GM12878 (cell line): ENCODE results near the gene STIL. TPM values are rescaled to one million over a fixed set of nuclear protein-coding genes. Genes with fewer than 3 reads are reported as not detected.

Experiments used
- ATAC-seq: fragments of 200-7000 bp; cut with Tn5 transposase; 3 replicates; pipeline ENCODE4 v1.9.1; 2020; ENCODE audit warnings: mild to moderate bottlenecking, moderate library complexity
- BruUV-seq: library from RNA; stranded (reverse); fragments of 400-500 nt; replicated peaks from 2 replicates; lab custom pipeline; 2021; lab: Mats Ljungman, UMichigan
- CTCF ChIA-PET: fragments of 300-600 bp; sonication (Branson Sonifier 250); formaldehyde crosslinking; extraction: SDS; loops from one replicate; lab custom pipeline; 2021; ENCODE audit warnings: inconsistent platforms; lab: Yijun Ruan, JAX
- POLR2A ChIA-PET: fragments of 350-600 bp; formaldehyde crosslinking; extraction: SDS; loops from one replicate; lab custom pipeline; 2021; ENCODE audit warnings: inconsistent platforms; lab: Charles Lee
- RAD21 ChIA-PET: fragments of 300-600 bp; sonication (Branson Sonifier 250); formaldehyde crosslinking; loops from one replicate; lab custom pipeline; 2023; ENCODE audit warnings: antibody characterized with exemption; ENCODE audit not compliant: unreplicated experiment; lab: Charles Lee
- SMC1A ChIA-PET: fragments of 300-600 bp; sonication (Branson Sonifier 250); formaldehyde crosslinking; loops from one replicate; lab custom pipeline; 2023; ENCODE audit not compliant: unreplicated experiment, uncharacterized antibody; lab: Charles Lee
- DNase-seq: peaks from one replicate; pipeline ENCODE4 v3.0.0-alpha.2; 2011; ENCODE audit warnings: low read depth, low spot score
- FAIRE-seq: peaks from 3 replicates; lab custom pipeline; 2011; peaks lifted over from hg19 to GRCh38; lab: Jason Lieb, UNC
- H2AFZ ChIP-seq: 2 replicates; pipeline ENCODE4 v1.6.0; 2011; ENCODE audit warnings: low read depth, low read length, control low read depth; ENCODE audit not compliant: control insufficient read depth
- H3K27ac ChIP-seq: 2 replicates; pipeline ENCODE4 v1.5.1; 2011; ENCODE audit warnings: control low read depth; ENCODE audit not compliant: control insufficient read depth, insufficient read depth
- H3K27me3 ChIP-seq, 2 experiments: replicated peaks in 1 of 2; 2 replicates each; pipeline versions ENCODE4 v1.6.0 to v1.6.1; 2011; ENCODE audit warnings: low read length in 1 of 2; ENCODE audit not compliant: control insufficient read depth in 2 of 2, insufficient read depth in 2 of 2
- H3K36me3 ChIP-seq, 2 experiments: 2 replicates each; pipeline ENCODE4 v1.5.1; 2011; ENCODE audit warnings: low read length in 1 of 2; ENCODE audit not compliant: control insufficient read depth in 2 of 2, insufficient read depth in 2 of 2
- H3K4me1 ChIP-seq: 2 replicates; pipeline ENCODE4 v1.6.1; 2011; ENCODE audit warnings: mild to moderate bottlenecking, low read length, moderate library complexity, mixed read lengths; ENCODE audit not compliant: control insufficient read depth, insufficient read depth
- H3K4me2 ChIP-seq: 2 replicates; pipeline ENCODE4 v1.6.0; 2011; ENCODE audit warnings: control low read depth; ENCODE audit not compliant: control insufficient read depth, insufficient read depth
- H3K4me3 ChIP-seq: fragments of 200-600 bp; sonication (generic); 2 replicates; pipeline ENCODE4 v1.5.1; 2016
- H3K79me2 ChIP-seq: 2 replicates; pipeline ENCODE4 v1.6.0; 2011; ENCODE audit warnings: low read length; ENCODE audit not compliant: control insufficient read depth, insufficient read depth
- H3K9ac ChIP-seq: 2 replicates; pipeline ENCODE4 v1.8.0; 2011; ENCODE audit warnings: low read length, control low read depth, mixed read lengths; ENCODE audit not compliant: control insufficient read depth, insufficient read depth
- H3K9me3 ChIP-seq: replicated peaks from 3 replicates; pipeline ENCODE4 v1.5.1; 2011; ENCODE audit warnings: mild to moderate bottlenecking, low read length; ENCODE audit not compliant: control insufficient read depth, insufficient read depth
- H4K20me1 ChIP-seq: 2 replicates; pipeline ENCODE4 v1.6.0; 2011; ENCODE audit not compliant: control insufficient read depth, insufficient read depth
- BACH1 ChIP-seq: fragments of 450-650 bp; IDR thresholded peaks from 2 replicates; pipeline ENCODE4 v1.6.1; 2017; ENCODE audit warnings: mild to moderate bottlenecking, borderline replicate concordance
- BHLHE40 ChIP-seq, 2 experiments: fragments of 450-650 bp in 1 of 2; IDR thresholded peaks; 2 replicates each; pipeline ENCODE4 v1.6.1; 2011 to 2017; ENCODE audit warnings: low read depth in 2 of 2, borderline replicate concordance in 1 of 2, improper control_type of control experiment in 1 of 2, low read length in 1 of 2, mild to moderate bottlenecking in 1 of 2
- CREM ChIP-seq: IDR thresholded peaks from 2 replicates; pipeline ENCODE4 v1.6.1; 2014; ENCODE audit warnings: antibody characterized with exemption, low read depth
- GABPA ChIP-seq: IDR thresholded peaks from 2 replicates; pipeline ENCODE4 v1.6.1; 2014; ENCODE audit warnings: antibody characterized with exemption, low read depth, mild to moderate bottlenecking, inconsistent platforms
- IKZF2 ChIP-seq, 2 experiments: fragments of 450-650 bp; IDR thresholded peaks; 2 replicates each; pipeline ENCODE4 v1.6.1; 2017; ENCODE audit warnings: mild to moderate bottlenecking in 2 of 2, moderate library complexity in 2 of 2
- KAT2A ChIP-seq: conservative IDR thresholded peaks from 2 replicates; pipeline ENCODE4 v1.6.1; 2011; ENCODE audit warnings: low read depth, low read length; ENCODE audit not compliant: control insufficient read depth
- NFYB ChIP-seq: IDR thresholded peaks from 2 replicates; pipeline ENCODE4 v1.6.1; 2011; ENCODE audit warnings: low read depth, mild to moderate bottlenecking, low read length, improper control_type of control experiment, moderate library complexity; ENCODE audit not compliant: insufficient read depth
- SMAD1 ChIP-seq: fragments of 450-650 bp; IDR thresholded peaks from 2 replicates; pipeline ENCODE4 v1.6.1; 2018; ENCODE audit warnings: mild to moderate bottlenecking, low read depth; ENCODE audit not compliant: partially characterized antibody
- SP1 ChIP-seq: IDR thresholded peaks from one replicate; pipeline ENCODE4 v1.6.1; 2011; ENCODE audit warnings: low read depth, low read length
- SREBF1 ChIP-seq: IDR thresholded peaks from 2 replicates; pipeline ENCODE4 v1.6.1; 2012; ENCODE audit warnings: mild to moderate bottlenecking, low read length
- SRF ChIP-seq, 2 experiments: IDR thresholded peaks; 2 replicates each; pipeline ENCODE4 v1.6.1; 2011; ENCODE audit warnings: low read depth in 2 of 2, low read length in 2 of 2, mild to moderate bottlenecking in 1 of 2, moderate library complexity in 1 of 2
- TCF3 ChIP-seq: IDR thresholded peaks from 2 replicates; pipeline ENCODE4 v1.6.1; 2012; ENCODE audit warnings: low read depth, mild to moderate bottlenecking, low read length, borderline replicate concordance; ENCODE audit not compliant: insufficient read depth
- ZNF207 ChIP-seq: fragments of 450-650 bp; IDR thresholded peaks from 2 replicates; pipeline ENCODE4 v1.6.1; 2014; ENCODE audit warnings: antibody characterized with exemption, mild to moderate bottlenecking, borderline replicate concordance
- ZNF274 ChIP-seq: IDR thresholded peaks from one replicate; pipeline ENCODE4 v1.8.0; 2011; ENCODE audit not compliant: insufficient read length, insufficient read depth
- WGBS: methylation state at CpG from one replicate; pipeline ENCODE4 v1.1.6; 2016; ENCODE audit warnings: low lambda C conversion rate; ENCODE audit not compliant: insufficient replicate concordance, insufficient coverage; ENCODE audit errors: missing lambda C conversion rate; 5-methylcytosine and 5-hydroxymethylcytosine counted together
- in situ Hi-C: fragments of 300-500 bp; cut with MboI; formaldehyde crosslinking; loops from 9 replicates; pipeline ENCODE4 v1.14.3; 2018; ENCODE audit warnings: mixed read lengths
- intact Hi-C: fragments of 100-400 bp; cut with micrococcal nuclease; formaldehyde crosslinking; loops from one replicate; pipeline ENCODE4 v1.14.2; 2022; ENCODE audit not compliant: unreplicated experiment
- polyA plus RNA-seq, 11 experiments: library from polyadenylated mRNA; depleted of rRNA in 4 of 11; unstranded in 6 of 11; stranded (reverse) in 5 of 11; fragments of >200 nt; fragmentation: Nextera tagmentation in 4 of 11; fragmentation: Illumina TruSeq in 1 of 11; extraction: Ambion mirVana in 4 of 11; extraction: Trizol in 1 of 11; gene quantifications; 1 replicate in 1 of 11; 2 replicates in 10 of 11; pipeline versions ENCODE4 v1.2.1 to v1.2.3, GENCODE V29; 2011 to 2016; ENCODE audit warnings: inconsistent platforms in 2 of 11, missing spikeins in 2 of 11, low read depth in 1 of 11
- total RNA-seq, 4 experiments: library from RNA; depleted of rRNA in 3 of 4; stranded (reverse); fragments of >200 nt in 3 of 4; fragmentation: Illumina TruSeq in 1 of 4; extraction: Trizol in 1 of 4; gene quantifications; 2 replicates each; pipeline versions ENCODE4 v1.2.1 to v1.2.3, GENCODE V29; 2013 to 2021
- TF ChIP-seq, protein P1 (sequence below): fragments of 450-650 bp; formaldehyde crosslinking; IDR thresholded peaks from 2 replicates; pipeline ENCODE4 v1.5.0; 2022; ENCODE audit warnings: mild to moderate bottlenecking, missing genetic modification characterization
- TF ChIP-seq, protein P2 (sequence below): fragments of 450-650 bp; IDR thresholded peaks from 2 replicates; pipeline ENCODE4 v1.6.1; 2017; ENCODE audit warnings: mild to moderate bottlenecking

The STIL gene
- total and polyA plus RNA-seq, 10 of the 15 experiments (the other 5 are each of a cell fraction or from before 2014, with no cell fraction given), result 6.0 to 35.1 (median 26.5) TPM

DNA sequence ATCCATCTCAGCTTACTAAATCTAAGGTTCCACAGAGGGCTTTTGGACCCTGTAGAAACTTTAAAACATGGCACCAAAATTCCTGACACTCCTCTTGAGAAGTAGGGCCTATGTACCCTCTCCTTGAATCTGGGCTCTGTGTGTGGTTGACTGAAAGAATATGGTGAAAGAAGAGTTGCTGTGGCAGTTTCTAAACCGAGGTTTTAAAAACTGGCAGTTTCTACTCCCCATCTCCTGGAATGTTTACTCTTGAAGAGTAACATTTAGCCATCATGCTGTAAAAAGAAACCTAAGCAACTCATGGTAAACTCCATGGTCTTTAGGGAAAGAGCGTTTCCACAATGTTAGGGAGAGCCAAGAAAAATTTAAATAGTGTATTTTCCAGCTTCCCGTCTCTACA is 15.0 kb upstream of the STIL start:
- no peaks in the 10 kb centered on the region for H3K27me3 ChIP-seq
- no TSS peak for BruUV-seq
- in situ Hi-C loops, result no loop called here
- intact Hi-C loops, result no loop called here
- no peaks in the 10 kb centered on the region for H3K9me3 ChIP-seq
- ChIA-PET SMC1A (no interaction called here), POLR2A (interaction anchor here (0.6 to 1.4 kb wide), 2 partner anchors 11 to 23 kb away, joined by 3 read pairs; no protein-coding TSS in a partner anchor), RAD21 (no interaction called here), CTCF (interaction anchor here (0.6 kb wide), 1 partner anchor 17 kb away, joined by 3 read pairs; no protein-coding TSS in a partner anchor)
- TF ChIP-seq, protein P1, sequence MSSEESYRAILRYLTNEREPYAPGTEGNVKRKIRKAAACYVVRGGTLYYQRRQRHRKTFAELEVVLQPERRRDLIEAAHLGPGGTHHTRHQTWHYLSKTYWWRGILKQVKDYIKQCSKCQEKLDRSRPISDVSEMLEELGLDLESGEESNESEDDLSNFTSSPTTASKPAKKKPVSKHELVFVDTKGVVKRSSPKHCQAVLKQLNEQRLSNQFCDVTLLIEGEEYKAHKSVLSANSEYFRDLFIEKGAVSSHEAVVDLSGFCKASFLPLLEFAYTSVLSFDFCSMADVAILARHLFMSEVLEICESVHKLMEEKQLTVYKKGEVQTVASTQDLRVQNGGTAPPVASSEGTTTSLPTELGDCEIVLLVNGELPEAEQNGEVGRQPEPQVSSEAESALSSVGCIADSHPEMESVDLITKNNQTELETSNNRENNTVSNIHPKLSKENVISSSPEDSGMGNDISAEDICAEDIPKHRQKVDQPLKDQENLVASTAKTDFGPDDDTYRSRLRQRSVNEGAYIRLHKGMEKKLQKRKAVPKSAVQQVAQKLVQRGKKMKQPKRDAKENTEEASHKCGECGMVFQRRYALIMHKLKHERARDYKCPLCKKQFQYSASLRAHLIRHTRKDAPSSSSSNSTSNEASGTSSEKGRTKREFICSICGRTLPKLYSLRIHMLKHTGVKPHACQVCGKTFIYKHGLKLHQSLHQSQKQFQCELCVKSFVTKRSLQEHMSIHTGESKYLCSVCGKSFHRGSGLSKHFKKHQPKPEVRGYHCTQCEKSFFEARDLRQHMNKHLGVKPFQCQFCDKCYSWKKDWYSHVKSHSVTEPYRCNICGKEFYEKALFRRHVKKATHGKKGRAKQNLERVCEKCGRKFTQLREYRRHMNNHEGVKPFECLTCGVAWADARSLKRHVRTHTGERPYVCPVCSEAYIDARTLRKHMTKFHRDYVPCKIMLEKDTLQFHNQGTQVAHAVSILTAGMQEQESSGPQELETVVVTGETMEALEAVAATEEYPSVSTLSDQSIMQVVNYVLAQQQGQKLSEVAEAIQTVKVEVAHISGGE, result no peak
- no peak for TF ChIP-seq NFYB
- TF ChIP-seq SREBF1, result no peak
- no peak for TF ChIP-seq BHLHE40 (IDR thresholded peaks at IDR 0.05; ENCODE audit: borderline replicate concordance in 1 of 2, low read depth in 2 of 2, low read length in 1 of 2)
- TF ChIP-seq CREM, result no peak
- no peak for TF ChIP-seq IKZF2 (IDR thresholded peaks at IDR 0.05)
- no peak for TF ChIP-seq SP1
- TF ChIP-seq SRF (IDR thresholded peaks at IDR 0.05; ENCODE audit: low read depth in 2 of 2, low read length in 2 of 2), result no peak
- no peak for TF ChIP-seq BACH1
- no peak for TF ChIP-seq TCF3
- no peak for TF ChIP-seq SMAD1
- no peak for TF ChIP-seq ZNF274
- TF ChIP-seq, protein P2, sequence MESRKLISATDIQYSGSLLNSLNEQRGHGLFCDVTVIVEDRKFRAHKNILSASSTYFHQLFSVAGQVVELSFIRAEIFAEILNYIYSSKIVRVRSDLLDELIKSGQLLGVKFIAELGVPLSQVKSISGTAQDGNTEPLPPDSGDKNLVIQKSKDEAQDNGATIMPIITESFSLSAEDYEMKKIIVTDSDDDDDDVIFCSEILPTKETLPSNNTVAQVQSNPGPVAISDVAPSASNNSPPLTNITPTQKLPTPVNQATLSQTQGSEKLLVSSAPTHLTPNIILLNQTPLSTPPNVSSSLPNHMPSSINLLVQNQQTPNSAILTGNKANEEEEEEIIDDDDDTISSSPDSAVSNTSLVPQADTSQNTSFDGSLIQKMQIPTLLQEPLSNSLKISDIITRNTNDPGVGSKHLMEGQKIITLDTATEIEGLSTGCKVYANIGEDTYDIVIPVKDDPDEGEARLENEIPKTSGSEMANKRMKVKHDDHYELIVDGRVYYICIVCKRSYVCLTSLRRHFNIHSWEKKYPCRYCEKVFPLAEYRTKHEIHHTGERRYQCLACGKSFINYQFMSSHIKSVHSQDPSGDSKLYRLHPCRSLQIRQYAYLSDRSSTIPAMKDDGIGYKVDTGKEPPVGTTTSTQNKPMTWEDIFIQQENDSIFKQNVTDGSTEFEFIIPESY, result no peak
- TF ChIP-seq GABPA, result no peak
- TF ChIP-seq KAT2A, result no peak
- TF ChIP-seq ZNF207, result no peak
- DNase-seq, result no peak
- no peak overlapping the region for H3K27ac ChIP-seq
- WGBS, result 64% methylated on average over 3 of the region's 3 CpGs
- H3K9ac ChIP-seq, result no peak overlapping the region
- ATAC-seq, result no peak
- no peaks in the 10 kb centered on the region; the same call in 1 of the 2 replicates for H3K79me2 ChIP-seq
- FAIRE-seq, result no peak
- no peak overlapping the region for H3K4me3 ChIP-seq
- no peaks in the 10 kb centered on the region for H3K36me3 ChIP-seq
- no peak overlapping the region for H2AFZ ChIP-seq
- no peak overlapping the region for H3K4me2 ChIP-seq
- H3K4me1 ChIP-seq, result peaks cover 3% of the 10 kb centered on the region; the same call in 1 of the 2 replicates
- H4K20me1 ChIP-seq, result no peaks in the 10 kb centered on the region
